ENCODE data around the gene PLXNA4. TPM values are rescaled to one million over a fixed set of nuclear protein-coding genes. Genes with fewer than 3 reads are reported as not detected.

Gene PLXNA4
- total RNA-seq, 1 experiment from 2014 or later, result 0.81 TPM

- TF ChIP-seq ZBTB43 (CRISPR knock-in tag; IDR thresholded peaks at IDR 0.05), result no peak
- no peak for TF ChIP-seq SP1 (CRISPR knock-in tag; conservative IDR thresholded peaks at IDR 0.05)
- TF ChIP-seq FOXK1 (CRISPR knock-in tag; IDR thresholded peaks at IDR 0.05), result no peak
- no peak for TF ChIP-seq ZSCAN18 (CRISPR knock-in tag; IDR thresholded peaks at IDR 0.05)
- no peak for TF ChIP-seq CBFB (CRISPR knock-in tag; IDR thresholded peaks at IDR 0.05; ENCODE audit: low read depth)
- no peak for TF ChIP-seq TCF7 (CRISPR knock-in tag; IDR thresholded peaks at IDR 0.05; ENCODE audit: low read depth)
- TF ChIP-seq EMX1 (CRISPR knock-in tag; IDR thresholded peaks at IDR 0.05), result no peak
Measured at GRCh38 chr7:132353936-132354335, 222.3 kb downstream of the PLXNA4 start (continued).

GRCh38 chr7:132352800-132353199 is 223.5 kb downstream of the PLXNA4 start:
- H3K4me1 Mint-ChIP-seq, result peaks cover 13% of the 10 kb centered on the region
- CTCF ChIA-PET, result interaction anchor here (2.0 kb wide), 1 partner anchor 35 kb away, joined by 7 read pairs; no protein-coding TSS in a partner anchor
- no peak for TF ChIP-seq CREM (CRISPR knock-in tag; IDR thresholded peaks at IDR 0.05)
- TF ChIP-seq USF2 (CRISPR knock-in tag; IDR thresholded peaks at IDR 0.05), result no peak
- TF ChIP-seq ZNF671 (CRISPR knock-in tag; IDR thresholded peaks at IDR 0.05), result no peak
- no peak for TF ChIP-seq FOXP1 (CRISPR knock-in tag; IDR thresholded peaks at IDR 0.05; ENCODE audit: borderline replicate concordance)
- TF ChIP-seq ATF6 (CRISPR knock-in tag; IDR thresholded peaks at IDR 0.05), result no peak
- no peak for TF ChIP-seq ZSCAN18 (CRISPR knock-in tag; IDR thresholded peaks at IDR 0.05)
- no peak for TF ChIP-seq FOXP4 (CRISPR knock-in tag; IDR thresholded peaks at IDR 0.05)
- no peak for TF ChIP-seq ZNF396 (CRISPR knock-in tag; IDR thresholded peaks at IDR 0.05; ENCODE audit: borderline replicate concordance)
- no peak for TF ChIP-seq TCF7 (CRISPR knock-in tag; IDR thresholded peaks at IDR 0.05; ENCODE audit: low read depth)
- ATAC-seq (no peak), DNase-seq (ENCODE audit: low spot score) (no peak)
- H3K27ac Mint-ChIP-seq, result no peak overlapping the region
- H3K27me3 Mint-ChIP-seq (ENCODE audit: low read depth), result peaks cover 11% of the 10 kb centered on the region
- H3K9me3 Mint-ChIP-seq, result peaks cover 5% of the 10 kb centered on the region
- POLR2A ChIA-PET, result interaction anchor here (0.6 kb wide), 1 partner anchor 199 kb away, joined by 4 read pairs; no protein-coding TSS in a partner anchor
- no peaks in the 10 kb centered on the region for H3K36me3 Mint-ChIP-seq
- H3K4me3 Mint-ChIP-seq, result no peak overlapping the region

Measured in WTC11 (cell line).